ENCODE results near the gene CENPC.
"Not testable (repeated sequence)": the region's sequence is repeated elsewhere in the genome, so short reads cannot be mapped to it uniquely, and the experiment has no call there.

CENPC gene

GRCh38 chr4:67452100-67452845, 93.0 kb downstream of the CENPC start:
- no peak overlapping the region for H3K4me3 ChIP-seq (ENCODE audit: low read depth, low read length)
- no peak for DNase-seq (ENCODE audit: low read depth)
- in situ Hi-C loops (cut with HindIII; ENCODE audit: low sequenced_read_pairs): no loop called here
- TF ChIP-seq, protein P1, sequence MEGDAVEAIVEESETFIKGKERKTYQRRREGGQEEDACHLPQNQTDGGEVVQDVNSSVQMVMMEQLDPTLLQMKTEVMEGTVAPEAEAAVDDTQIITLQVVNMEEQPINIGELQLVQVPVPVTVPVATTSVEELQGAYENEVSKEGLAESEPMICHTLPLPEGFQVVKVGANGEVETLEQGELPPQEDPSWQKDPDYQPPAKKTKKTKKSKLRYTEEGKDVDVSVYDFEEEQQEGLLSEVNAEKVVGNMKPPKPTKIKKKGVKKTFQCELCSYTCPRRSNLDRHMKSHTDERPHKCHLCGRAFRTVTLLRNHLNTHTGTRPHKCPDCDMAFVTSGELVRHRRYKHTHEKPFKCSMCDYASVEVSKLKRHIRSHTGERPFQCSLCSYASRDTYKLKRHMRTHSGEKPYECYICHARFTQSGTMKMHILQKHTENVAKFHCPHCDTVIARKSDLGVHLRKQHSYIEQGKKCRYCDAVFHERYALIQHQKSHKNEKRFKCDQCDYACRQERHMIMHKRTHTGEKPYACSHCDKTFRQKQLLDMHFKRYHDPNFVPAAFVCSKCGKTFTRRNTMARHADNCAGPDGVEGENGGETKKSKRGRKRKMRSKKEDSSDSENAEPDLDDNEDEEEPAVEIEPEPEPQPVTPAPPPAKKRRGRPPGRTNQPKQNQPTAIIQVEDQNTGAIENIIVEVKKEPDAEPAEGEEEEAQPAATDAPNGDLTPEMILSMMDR (IDR thresholded peaks at IDR 0.05; ENCODE audit: low read depth, low read length, missing control alignments): no peak

DNA sequence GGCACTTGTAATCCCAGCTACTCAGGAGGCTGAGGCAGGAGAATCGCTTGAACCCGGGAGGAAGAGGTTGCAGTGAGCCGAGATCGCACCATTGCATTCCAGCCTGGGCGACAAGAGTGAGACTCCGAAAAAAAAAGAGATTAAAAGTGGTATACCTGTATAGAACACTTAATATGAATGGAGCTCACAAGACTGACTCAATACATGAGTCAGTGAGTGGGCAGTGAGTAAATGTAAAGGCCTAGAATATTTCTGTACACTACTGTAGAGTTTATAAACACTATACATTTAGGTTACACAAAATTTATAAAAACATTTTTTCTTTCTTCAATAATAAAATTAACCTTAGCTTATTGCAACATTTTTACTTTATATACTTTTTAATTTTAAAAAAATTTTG, 93.8 kb downstream of the CENPC start:
- DNase-seq (ENCODE audit: low read depth): no peak
- in situ Hi-C loops (cut with HindIII; ENCODE audit: low sequenced_read_pairs): no loop called here
- H3K4me3 ChIP-seq (ENCODE audit: low read depth, low read length): no peak overlapping the region
- TF ChIP-seq, protein P1 (IDR thresholded peaks at IDR 0.05; ENCODE audit: low read depth, low read length, missing control alignments): no peak

GRCh38 chr4:67448621-67449020, 96.7 kb downstream of the CENPC start:
- H3K4me3 ChIP-seq (ENCODE audit: low read depth, low read length): no peak overlapping the region
- in situ Hi-C loops (cut with HindIII; ENCODE audit: low sequenced_read_pairs): no loop called here
- no peak for DNase-seq (ENCODE audit: low read depth)
- TF ChIP-seq, protein P1 (IDR thresholded peaks at IDR 0.05; ENCODE audit: low read depth, low read length, missing control alignments): no peak

- in situ Hi-C loops (cut with HindIII; ENCODE audit: low sequenced_read_pairs): no loop called here
- DNase-seq (ENCODE audit: low read depth): no peak
- TF ChIP-seq, protein P1 (IDR thresholded peaks at IDR 0.05; ENCODE audit: low read depth, low read length, missing control alignments): no peak
- H3K4me3 ChIP-seq (ENCODE audit: low read depth, low read length): no peak overlapping the region
These were observed 97.4 kb downstream of the CENPC start for GRCh38 chr4:67447873-67448272.

GRCh38 chr4:67446811-67447210, 98.5 kb downstream of the CENPC start:
- no peak for DNase-seq (ENCODE audit: low read depth)
- H3K4me3 ChIP-seq (ENCODE audit: low read depth, low read length): no peak overlapping the region
- in situ Hi-C loops (cut with HindIII; ENCODE audit: low sequenced_read_pairs): no loop called here
- TF ChIP-seq, protein P1 (IDR thresholded peaks at IDR 0.05; ENCODE audit: low read depth, low read length, missing control alignments): no peak

- H3K4me3 ChIP-seq (ENCODE audit: low read depth, low read length): peak overlapping the region; percentile 19
- DNase-seq (ENCODE audit: low read depth); in situ Hi-C loops (cut with HindIII; ENCODE audit: low sequenced_read_pairs): not testable (repeated sequence)
These were observed 99.4 kb downstream of the CENPC start for GRCh38 chr4:67445881-67446280.

- TF ChIP-seq, protein P1 (IDR thresholded peaks at IDR 0.05; ENCODE audit: low read depth, low read length, missing control alignments): no peak
- in situ Hi-C loops (cut with HindIII; ENCODE audit: low sequenced_read_pairs): no loop called here
- DNase-seq (ENCODE audit: low read depth): no peak
- no peak overlapping the region for H3K4me3 ChIP-seq (ENCODE audit: low read depth, low read length)
These were observed 106.3 kb downstream of the CENPC start for GRCh38 chr4:67438975-67439374.
